Nephron progenitor cell (in vitro differentiated cells): ENCODE results near the gene BMP8B.
"Not testable (repeated sequence)": the region's sequence is repeated elsewhere in the genome, so short reads cannot be mapped to it uniquely, and the experiment has no call there.

Source experiments
- DNase-seq: peaks from one replicate; pipeline ENCODE4 v3.0.0; 2021
- H3K27ac Mint-ChIP-seq: 2 replicates; pipeline ENCODE4 v1.8.0; 2021; ENCODE audit warnings: mild to moderate bottlenecking, moderate library complexity, mixed read lengths
- H3K27me3 Mint-ChIP-seq: 2 replicates; pipeline ENCODE4 v1.8.0; 2021; ENCODE audit warnings: mild to moderate bottlenecking, low read depth, mixed read lengths; ENCODE audit not compliant: poor library complexity
- H3K36me3 Mint-ChIP-seq: 2 replicates; pipeline ENCODE4 v1.8.0; 2021; ENCODE audit warnings: low read depth, mixed read lengths
- H3K4me1 Mint-ChIP-seq: 2 replicates; pipeline ENCODE4 v1.8.0; 2021; ENCODE audit warnings: mixed read lengths
- H3K4me3 Mint-ChIP-seq: 2 replicates; pipeline ENCODE4 v1.8.0; 2021; ENCODE audit warnings: mild to moderate bottlenecking, moderate library complexity, mixed read lengths
- H3K9me3 Mint-ChIP-seq: 2 replicates; pipeline ENCODE4 v1.8.0; 2021; ENCODE audit warnings: mild to moderate bottlenecking, moderate library complexity, mixed read lengths
- TF ChIP-seq, protein P1 (sequence below): fragments of 200-600 bp; sonication (generic); IDR thresholded peaks from 2 replicates; pipeline ENCODE4 v1.5.0; 2021; ENCODE audit warnings: antibody characterized with exemption

The BMP8B gene

DNA sequence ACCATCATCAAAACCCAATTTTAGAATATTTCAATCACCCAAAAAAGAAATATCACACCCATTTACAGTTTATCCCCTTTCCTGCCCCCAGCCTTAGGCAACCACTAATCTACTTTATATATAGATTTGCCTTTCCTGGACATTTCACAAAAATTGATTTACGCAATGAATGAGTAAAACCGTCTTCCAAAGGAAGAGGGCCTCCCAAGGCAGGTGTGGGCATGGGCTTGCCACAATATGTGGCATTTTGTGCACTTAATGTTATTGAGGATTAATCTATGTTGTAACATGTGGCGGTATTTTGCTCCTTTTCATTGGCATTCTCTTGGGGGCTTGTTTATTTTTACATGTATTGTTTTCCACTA lies 11.8 kb upstream of the BMP8B start:
- Mint-ChIP-seq H3K4me3 (no peak overlapping the region), H3K27me3 (peaks cover 35% of the 10 kb centered on the region), H3K4me1 (peaks cover 10% of the 10 kb centered on the region), H3K36me3 (no peaks in the 10 kb centered on the region), H3K9me3 (peaks cover 8% of the 10 kb centered on the region), H3K27ac (no peak overlapping the region)
- DNase-seq, result no peak
- TF ChIP-seq, protein P1, sequence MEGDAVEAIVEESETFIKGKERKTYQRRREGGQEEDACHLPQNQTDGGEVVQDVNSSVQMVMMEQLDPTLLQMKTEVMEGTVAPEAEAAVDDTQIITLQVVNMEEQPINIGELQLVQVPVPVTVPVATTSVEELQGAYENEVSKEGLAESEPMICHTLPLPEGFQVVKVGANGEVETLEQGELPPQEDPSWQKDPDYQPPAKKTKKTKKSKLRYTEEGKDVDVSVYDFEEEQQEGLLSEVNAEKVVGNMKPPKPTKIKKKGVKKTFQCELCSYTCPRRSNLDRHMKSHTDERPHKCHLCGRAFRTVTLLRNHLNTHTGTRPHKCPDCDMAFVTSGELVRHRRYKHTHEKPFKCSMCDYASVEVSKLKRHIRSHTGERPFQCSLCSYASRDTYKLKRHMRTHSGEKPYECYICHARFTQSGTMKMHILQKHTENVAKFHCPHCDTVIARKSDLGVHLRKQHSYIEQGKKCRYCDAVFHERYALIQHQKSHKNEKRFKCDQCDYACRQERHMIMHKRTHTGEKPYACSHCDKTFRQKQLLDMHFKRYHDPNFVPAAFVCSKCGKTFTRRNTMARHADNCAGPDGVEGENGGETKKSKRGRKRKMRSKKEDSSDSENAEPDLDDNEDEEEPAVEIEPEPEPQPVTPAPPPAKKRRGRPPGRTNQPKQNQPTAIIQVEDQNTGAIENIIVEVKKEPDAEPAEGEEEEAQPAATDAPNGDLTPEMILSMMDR, result no peak

DNA sequence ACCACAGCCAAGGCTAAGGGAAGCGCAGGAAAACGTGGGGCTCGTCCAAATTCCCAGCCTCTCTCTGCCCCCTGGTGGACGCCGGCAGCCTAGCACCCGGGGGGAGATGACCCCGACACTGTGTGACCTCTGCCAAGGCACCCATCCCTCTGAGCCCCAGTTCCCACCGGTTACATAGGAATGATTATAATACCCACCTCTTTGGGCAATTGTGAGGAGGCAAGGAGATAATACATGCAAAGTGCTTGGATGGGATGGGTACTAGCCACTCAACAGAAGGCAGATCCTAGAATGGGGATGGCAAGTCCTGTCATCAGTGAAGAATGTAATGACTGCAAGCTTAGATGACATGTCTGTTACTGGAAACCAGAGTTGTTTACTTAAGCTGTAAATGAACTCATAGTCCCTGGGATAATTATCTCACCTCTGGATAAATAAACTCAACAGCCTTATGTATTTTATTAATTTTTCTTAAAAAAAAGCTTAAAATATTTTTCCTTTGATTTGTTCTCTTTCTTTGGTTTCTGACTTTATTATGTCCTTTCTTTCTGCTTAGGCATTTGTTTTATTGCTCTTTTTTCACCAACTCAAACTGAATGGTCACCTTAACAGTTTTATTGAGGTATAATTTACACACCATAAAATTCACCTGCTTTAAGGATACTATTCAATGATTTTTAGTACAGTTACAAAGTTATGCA lies 11.3 kb upstream of the BMP8B start:
- no peak overlapping the region for H3K4me3 Mint-ChIP-seq
- TF ChIP-seq, protein P1, result peak; percentile 82
- H3K27ac Mint-ChIP-seq, result no peak overlapping the region
- peaks cover 34% of the 10 kb centered on the region for H3K27me3 Mint-ChIP-seq
- peaks cover 3% of the 10 kb centered on the region for H3K9me3 Mint-ChIP-seq
- H3K36me3 Mint-ChIP-seq, result no peaks in the 10 kb centered on the region
- H3K4me1 Mint-ChIP-seq, result peaks cover 10% of the 10 kb centered on the region
- peak; percentile 85 for DNase-seq

DNA sequence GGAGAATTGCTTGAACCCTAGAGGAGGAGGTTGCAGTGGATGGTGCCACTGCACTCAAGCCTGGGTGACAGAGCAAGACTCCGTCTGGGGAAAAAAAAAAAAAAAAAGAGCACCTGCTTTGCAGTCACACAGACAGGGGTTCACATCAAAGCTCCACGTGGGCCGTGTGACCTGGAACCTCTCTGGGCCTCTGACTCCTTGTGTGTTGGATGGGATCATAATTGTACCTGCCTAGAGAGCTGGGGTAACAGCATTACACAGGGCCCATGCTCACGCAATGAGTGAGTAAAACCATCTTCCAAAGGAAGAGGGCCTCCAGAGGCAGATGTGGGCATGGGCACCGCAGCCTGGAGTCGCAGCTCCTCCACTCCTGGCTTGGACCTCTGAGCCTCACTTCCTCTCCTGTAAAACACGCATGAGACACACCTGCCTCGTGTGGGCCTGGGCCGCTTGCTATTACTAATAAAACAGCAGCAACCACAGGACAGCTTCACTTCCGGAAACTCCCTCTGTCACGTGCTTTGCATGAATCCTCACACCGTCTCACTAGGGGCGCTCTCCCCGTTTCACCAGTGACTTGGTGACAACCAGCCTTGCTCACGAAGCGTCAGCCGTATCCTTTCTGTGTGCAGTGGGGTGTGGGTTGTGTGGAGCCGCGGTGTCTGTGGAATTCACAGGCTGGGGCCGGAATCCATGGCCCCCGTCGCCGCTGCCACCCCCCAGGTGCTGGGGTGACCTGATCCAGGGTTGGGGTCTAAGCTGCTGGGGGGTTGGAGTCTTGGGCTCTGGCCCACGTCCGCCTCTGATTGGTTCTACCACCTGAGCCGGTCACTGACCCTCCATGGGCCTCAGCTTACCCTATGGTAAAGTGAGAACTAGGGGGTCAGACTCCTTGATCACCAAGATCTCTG lies 10.4 kb upstream of the BMP8B start:
- peaks cover 39% of the 10 kb centered on the region for H3K27me3 Mint-ChIP-seq
- peak; percentile 47 for DNase-seq
- not testable (repeated sequence) for H3K4me1 Mint-ChIP-seq, H3K27ac Mint-ChIP-seq, H3K9me3 Mint-ChIP-seq, H3K36me3 Mint-ChIP-seq, H3K4me3 Mint-ChIP-seq

DNA sequence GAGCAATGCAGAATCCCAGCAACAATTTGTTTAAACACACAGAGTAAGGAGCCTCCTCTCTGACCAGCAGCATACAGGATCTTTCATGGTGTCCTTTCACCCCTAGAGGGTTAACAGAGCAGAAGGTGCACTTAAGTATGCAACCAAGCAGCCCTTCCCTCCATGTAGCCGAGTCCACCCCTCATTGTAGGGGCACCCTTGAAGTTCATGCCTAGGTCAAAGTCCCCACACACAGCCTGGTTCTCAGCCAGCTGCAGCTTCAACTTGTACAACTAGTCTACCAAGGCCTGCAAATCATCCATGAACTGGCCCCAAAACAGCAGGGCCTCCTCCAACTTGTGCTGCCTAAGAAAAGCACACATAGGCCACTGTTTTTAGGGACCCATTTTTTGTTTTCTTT lies 7.0 kb upstream of the BMP8B start:
- peaks cover 69% of the 10 kb centered on the region for H3K27me3 Mint-ChIP-seq
- peaks cover 4% of the 10 kb centered on the region for H3K9me3 Mint-ChIP-seq
- DNase-seq, result no peak
- no peaks in the 10 kb centered on the region for H3K36me3 Mint-ChIP-seq
- H3K4me1 Mint-ChIP-seq, result peaks cover 10% of the 10 kb centered on the region
- no peak overlapping the region for H3K4me3 Mint-ChIP-seq
- no peak overlapping the region for H3K27ac Mint-ChIP-seq
- TF ChIP-seq, protein P1, result no peak

DNA sequence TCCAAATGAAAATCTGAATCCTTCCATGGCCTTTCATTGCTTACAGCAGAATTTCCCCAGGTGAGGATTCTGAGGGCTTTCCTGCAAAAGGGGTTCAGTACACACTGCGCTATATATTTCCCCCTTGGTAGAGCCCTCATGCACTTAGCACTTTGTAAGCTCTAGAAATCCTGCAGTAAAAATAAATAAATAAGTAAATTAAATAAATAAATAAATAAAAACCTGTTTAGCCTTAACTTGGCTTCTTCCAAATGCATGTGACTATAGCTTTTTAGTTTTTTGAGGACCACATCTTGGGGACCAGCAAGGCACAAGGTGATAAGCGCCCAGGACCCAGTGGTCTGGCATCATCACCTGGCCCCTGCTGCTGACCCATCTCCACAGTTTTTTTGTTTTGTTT lies 3.2 kb upstream of the BMP8B start:
- Mint-ChIP-seq H3K27me3 (peaks cover 86% of the 10 kb centered on the region), H3K27ac (no peak overlapping the region), H3K36me3 (no peaks in the 10 kb centered on the region), H3K9me3 (peaks cover 4% of the 10 kb centered on the region), H3K4me1 (no peaks in the 10 kb centered on the region), H3K4me3 (no peak overlapping the region)
- DNase-seq, result no peak
- TF ChIP-seq, protein P1, result no peak

DNA sequence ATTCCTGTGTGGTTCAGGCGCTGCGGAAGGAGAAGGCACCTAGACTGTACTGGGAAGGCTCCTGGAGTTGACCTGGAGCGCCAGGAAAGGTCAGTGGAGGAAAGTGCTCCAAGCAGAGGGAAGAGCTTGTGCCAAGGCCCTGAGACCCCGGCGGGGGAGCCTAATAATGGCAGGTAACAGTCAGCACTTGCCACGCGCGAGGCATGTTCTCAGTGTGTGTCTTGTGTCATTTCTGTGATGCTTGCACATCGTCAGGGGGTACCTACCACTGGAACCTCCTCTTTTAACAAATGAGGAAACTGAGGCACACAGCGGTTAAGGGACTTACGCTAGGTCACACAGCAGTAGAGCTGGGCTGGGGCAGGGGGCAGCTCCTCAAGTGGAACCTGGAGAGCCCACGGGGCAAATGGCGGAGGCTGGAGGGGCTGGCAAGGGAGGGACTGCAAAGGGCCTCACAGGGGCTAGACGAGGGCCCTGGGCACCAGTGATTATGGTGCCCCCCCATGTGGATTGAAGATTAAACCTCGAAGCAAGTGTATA lies 976 bp upstream of the BMP8B start:
- Mint-ChIP-seq H3K4me3 (peak overlapping the region; percentile 73), H3K9me3 (peaks cover 4% of the 10 kb centered on the region), H3K27me3 (peaks cover 85% of the 10 kb centered on the region), H3K4me1 (no peaks in the 10 kb centered on the region), H3K36me3 (no peaks in the 10 kb centered on the region), H3K27ac (no peak overlapping the region)
- TF ChIP-seq, protein P1, result no peak
- no peak for DNase-seq
